ENCODE measurements around the gene FAT1. TPM values are rescaled to one million over a fixed set of nuclear protein-coding genes. Genes with fewer than 3 reads are reported as not detected.

The FAT1 gene
- total RNA-seq, 1 donor from 2014 or later: 154 TPM

DNA sequence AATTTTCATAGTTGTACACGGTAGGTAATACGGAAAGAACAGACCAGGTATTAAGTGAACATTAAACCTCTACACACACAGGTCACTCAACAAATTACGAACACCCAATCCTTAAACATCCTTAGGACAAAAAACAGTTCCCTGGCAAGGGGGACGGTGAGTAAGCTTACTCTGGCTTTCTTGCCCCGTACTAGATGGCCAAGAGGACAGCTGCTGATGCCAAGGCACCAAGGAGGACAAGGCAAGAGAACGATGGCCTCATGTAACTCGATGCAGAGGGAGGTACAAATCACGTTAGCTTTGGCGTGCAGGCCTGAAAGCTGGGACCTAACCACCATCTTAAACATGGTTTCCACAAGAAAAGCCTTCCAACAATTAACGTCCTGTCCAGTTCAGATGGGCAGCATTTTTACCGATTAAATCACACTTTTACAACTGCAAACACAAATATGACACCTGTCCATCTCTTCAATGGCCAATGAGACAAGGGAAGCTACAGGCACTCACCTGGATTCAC is 23.7 kb downstream of the FAT1 start:
- DNase-seq (ENCODE audit: extremely low read depth, low read depth, low spot score): no peak

DNA sequence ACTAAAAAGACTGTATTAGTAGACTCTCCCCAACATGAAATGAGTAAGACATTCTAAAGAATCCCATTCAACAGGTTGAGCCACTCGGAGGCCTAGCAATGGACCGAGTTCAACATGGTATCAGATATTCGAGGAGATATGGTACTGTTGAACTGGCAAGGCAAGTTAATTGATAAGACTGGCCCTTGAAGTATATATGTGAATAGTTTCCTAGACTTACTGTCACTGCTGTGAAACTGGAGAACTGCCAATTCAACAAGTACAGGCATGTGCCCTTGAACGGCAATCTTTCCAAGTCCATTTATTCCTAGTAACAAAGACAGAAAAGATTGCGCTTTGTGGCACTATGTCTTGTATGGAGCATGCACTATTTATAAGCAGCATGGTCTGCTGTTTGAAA is 24.4 kb downstream of the FAT1 start:
- DNase-seq (ENCODE audit: extremely low read depth, low read depth, low spot score): no peak

DNA sequence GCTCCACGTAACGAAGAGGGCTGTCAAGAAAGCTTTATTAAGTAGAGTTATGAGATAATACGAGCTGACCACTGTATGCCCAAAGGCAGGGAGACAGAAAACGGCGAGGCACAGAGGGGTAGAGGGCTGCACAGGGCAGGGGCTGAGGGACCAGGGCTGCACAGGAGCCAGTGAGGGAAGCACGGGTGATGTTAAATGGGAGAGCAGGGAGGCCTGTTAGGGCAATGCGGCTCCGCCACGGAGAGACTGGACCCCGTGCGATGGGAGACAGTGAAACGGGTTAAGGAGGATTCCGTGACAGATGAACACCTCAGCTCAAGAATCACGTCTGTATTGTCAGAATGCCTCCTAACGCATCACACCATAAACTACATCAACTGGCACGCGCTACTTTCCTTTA is 25.1 kb downstream of the FAT1 start:
- no peak for DNase-seq (ENCODE audit: extremely low read depth, low read depth, low spot score)

GRCh38 chr4:186698028-186698427 is 25.6 kb downstream of the FAT1 start:
- DNase-seq (ENCODE audit: extremely low read depth, low read depth, low spot score): no peak

DNA sequence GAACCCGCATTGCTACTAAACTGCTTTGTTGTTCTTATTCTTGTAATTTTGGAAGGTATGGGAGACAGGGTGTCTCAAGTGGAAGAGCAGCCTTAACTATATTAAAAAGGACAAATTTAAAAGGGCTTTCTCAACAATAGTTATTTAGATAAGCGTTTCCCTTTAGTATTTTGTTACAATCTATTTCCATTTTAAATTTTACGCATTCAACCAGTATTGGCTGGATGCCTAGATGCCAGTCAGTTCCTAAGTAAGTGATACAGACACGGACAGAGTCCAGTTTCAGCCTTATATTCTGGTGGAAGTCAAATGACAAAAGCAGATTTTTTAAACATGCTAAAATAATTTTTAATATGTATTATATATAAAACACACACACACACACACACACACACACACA is 28.3 kb downstream of the FAT1 start:
- no peak for DNase-seq (ENCODE audit: extremely low read depth, low read depth, low spot score)

GRCh38 chr4:186693894-186694293 is 29.8 kb downstream of the FAT1 start:
- no peak for DNase-seq (ENCODE audit: extremely low read depth, low read depth, low spot score)

DNA sequence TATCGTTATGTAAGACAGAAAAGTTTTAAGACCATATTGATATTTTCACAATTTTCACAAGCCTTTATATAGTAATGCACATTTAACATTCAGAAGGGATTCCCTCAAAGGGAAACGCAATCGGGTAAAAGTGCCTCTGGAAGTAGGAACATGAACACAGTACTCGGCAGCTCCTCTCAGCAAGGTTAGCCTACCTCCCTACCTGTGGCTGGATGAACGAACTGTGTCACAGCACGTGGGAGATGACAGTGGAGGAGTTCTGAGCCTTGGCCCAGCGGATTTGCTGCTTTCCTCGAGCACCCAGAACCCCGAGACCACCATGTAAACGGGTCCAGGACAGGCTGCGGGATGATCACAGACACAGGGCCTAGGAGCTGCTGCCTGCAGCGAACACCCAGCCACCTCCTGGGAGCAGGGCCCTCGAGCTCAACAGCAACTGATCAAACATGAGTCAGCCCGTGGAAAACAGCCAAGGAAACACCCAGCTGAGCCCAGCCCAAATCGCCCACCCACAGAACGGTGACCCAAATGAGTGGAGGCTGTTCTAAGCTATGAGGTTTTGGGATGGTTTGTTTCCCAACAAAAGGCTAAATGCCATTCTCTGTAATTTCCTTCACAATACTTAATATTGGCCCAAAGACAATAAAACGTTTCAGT is 30.4 kb downstream of the FAT1 start:
- DNase-seq (ENCODE audit: extremely low read depth, low read depth, low spot score): no peak

- no peak for DNase-seq (ENCODE audit: extremely low read depth, low read depth, low spot score)
Measured at GRCh38 chr4:186691396-186691795, 32.3 kb downstream of the FAT1 start.

GRCh38 chr4:186689476-186689875 is 34.2 kb downstream of the FAT1 start:
- DNase-seq (ENCODE audit: extremely low read depth, low read depth, low spot score): no peak

GRCh38 chr4:186688150-186688943 is 35.3 kb downstream of the FAT1 start:
- DNase-seq (ENCODE audit: extremely low read depth, low read depth, low spot score): no peak

- no peak for DNase-seq (ENCODE audit: extremely low read depth, low read depth, low spot score)
Measured at GRCh38 chr4:186687265-186687664, 36.4 kb downstream of the FAT1 start.

DNA sequence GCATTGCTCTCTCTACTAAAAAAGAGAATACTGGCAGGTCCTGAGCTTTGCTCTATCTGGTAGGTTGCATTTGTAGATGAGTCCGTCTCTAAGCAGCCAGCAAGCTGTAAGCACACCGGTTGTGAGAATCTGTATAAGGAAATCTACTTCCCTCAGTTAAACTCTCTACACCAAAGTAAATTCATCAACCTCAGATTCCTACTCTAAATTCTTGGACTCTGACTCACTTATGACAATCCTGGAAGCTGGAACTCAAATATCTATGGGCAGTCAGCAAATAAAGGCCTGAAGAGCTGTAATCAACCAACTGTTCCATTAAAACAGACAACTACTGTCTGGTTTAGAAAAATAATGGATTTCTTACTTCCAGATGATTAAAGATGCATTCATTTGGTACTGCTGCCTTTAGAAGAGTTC is 37.9 kb downstream of the FAT1 start:
- DNase-seq (ENCODE audit: extremely low read depth, low read depth, low spot score): no peak

- no peak for DNase-seq (ENCODE audit: extremely low read depth, low read depth, low spot score)
Measured at GRCh38 chr4:186684889-186685309, 38.8 kb downstream of the FAT1 start.

DNA sequence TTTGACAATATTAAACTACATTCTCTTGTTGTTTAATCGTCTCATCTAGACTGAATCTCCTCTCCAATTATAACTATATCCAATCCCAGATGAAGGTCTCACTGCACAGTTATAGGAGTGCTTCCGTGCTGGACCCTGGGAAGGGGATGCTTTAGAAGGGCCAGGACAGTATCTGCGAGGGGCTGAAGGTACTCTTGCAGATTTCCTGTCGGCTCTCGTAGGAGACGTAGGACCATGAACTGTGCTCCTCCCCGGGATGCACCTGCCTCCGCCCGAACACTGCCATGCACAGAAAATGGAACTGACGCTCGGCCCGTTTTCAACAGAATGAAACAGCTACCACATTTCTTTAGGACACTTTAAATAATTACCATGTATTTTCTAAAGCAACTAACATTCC is 39.4 kb downstream of the FAT1 start:
- no peak for DNase-seq (ENCODE audit: extremely low read depth, low read depth, low spot score)

DNA sequence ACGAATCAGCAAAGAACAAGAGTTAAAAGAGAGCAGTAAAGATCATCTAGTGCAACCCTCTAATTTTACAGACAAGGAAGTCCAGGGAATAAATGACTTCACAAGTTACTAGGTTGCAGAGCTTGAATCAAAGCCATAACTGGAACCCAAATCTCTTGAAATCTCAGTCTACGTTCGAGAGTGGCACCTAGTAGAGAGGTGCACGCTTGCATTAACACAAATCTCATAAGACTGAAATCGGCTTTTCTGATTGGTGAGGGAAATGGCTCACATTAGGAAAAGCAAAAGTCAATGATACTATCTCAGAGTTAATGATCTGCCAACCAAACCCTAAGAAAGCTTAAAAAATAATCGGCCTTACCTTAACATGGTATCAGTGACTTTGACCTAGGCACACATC is 43.0 kb downstream of the FAT1 start:
- no peak for DNase-seq (ENCODE audit: extremely low read depth, low read depth, low spot score)

GRCh38 chr4:186676531-186677161 is 47.0 kb downstream of the FAT1 start:
- no peak for DNase-seq (ENCODE audit: extremely low read depth, low read depth, low spot score)

- no peak for DNase-seq (ENCODE audit: extremely low read depth, low read depth, low spot score)
Measured at GRCh38 chr4:186669735-186670134, 53.9 kb downstream of the FAT1 start.

DNA sequence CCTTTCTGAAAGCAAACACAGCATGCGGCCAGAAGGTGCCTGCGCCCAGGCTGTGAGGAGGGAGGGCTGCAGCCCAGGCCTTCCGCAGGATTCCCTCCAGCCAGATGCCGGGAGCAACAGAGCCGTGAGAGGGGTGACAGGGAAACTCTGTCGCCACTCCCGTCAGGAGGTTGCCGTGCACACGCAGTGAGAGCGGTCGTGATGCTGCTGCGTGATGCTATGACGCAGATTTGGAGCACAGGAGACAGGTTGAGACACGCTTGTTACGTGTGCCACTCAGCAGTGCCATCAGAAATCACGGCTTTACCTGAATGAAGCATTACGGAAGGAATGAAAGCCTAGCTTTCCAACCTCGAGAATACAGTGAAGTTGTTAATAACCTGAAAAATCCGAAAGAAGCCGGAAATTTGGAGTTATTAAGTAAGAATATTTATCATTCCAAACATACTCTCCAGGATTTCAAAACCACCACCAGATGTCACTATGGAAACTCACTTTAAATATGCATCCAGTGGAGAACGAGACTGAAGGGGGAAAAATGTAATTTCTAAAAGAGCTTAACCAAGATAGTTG is 54.4 kb downstream of the FAT1 start:
- no peak for DNase-seq (ENCODE audit: extremely low read depth, low read depth, low spot score)

GRCh38 chr4:186666750-186667149 is 56.9 kb downstream of the FAT1 start:
- no peak for DNase-seq (ENCODE audit: extremely low read depth, low read depth, low spot score)

GRCh38 chr4:186666252-186666651 is 57.4 kb downstream of the FAT1 start:
- DNase-seq (ENCODE audit: extremely low read depth, low read depth, low spot score): no peak

GRCh38 chr4:186660403-186660802 is 63.3 kb downstream of the FAT1 start:
- DNase-seq (ENCODE audit: extremely low read depth, low read depth, low spot score): no peak

Measured in glomerular endothelial cell (primary cell).